Neural cell (in vitro differentiated cells): ENCODE results near the gene EFTUD2. TPM values are rescaled to one million over a fixed set of nuclear protein-coding genes. Genes with fewer than 3 reads are reported as not detected.

Experiments used
- H2AFZ ChIP-seq: fragments of 200-600, 300-800 bp; sonication (generic), shearing (Covaris generic); 2 replicates; pipeline ENCODE4 v1.6.0; 2014; ENCODE audit warnings: low read depth, mild to moderate bottlenecking, antibody characterized with exemption, low read length, moderate library complexity
- H3F3A ChIP-seq: fragments of 200-600 bp; shearing (Covaris generic); 2 replicates; pipeline ENCODE4 v1.6.1; 2016; ENCODE audit warnings: mild to moderate bottlenecking, moderate library complexity, mixed read lengths, antibody characterized with exemption, low read length; ENCODE audit not compliant: insufficient read depth, poor library complexity, severe bottlenecking
- H3K27ac ChIP-seq: fragments of 200-600, 300-800 bp; sonication (generic), shearing (Covaris generic); 2 replicates; pipeline ENCODE4 v1.5.1; 2014; ENCODE audit warnings: mild to moderate bottlenecking, low read length, moderate library complexity
- H3K27me3 ChIP-seq: fragments of 300-800, 200-600 bp; sonication (generic), shearing (Covaris generic); 2 replicates; pipeline ENCODE4 v1.6.0; 2014; ENCODE audit warnings: mild to moderate bottlenecking, low read depth, low read length, moderate library complexity; ENCODE audit not compliant: insufficient read depth
- H3K36me3 ChIP-seq: fragments of 300-800, 200-600 bp; sonication (generic), shearing (Covaris generic); 2 replicates; pipeline ENCODE4 v1.5.1; 2014; ENCODE audit warnings: mild to moderate bottlenecking, antibody characterized with exemption, low read length, moderate library complexity; ENCODE audit not compliant: insufficient read depth
- H3K4me2 ChIP-seq: fragments of 300-800, 200-600 bp; sonication (generic), shearing (Covaris generic); 2 replicates; pipeline ENCODE4 v1.6.0; 2014; ENCODE audit warnings: mild to moderate bottlenecking, low read length
- H3K4me3 ChIP-seq: fragments of 300-800, 200-600 bp; sonication (generic), shearing (Covaris generic); 2 replicates; pipeline ENCODE4 v1.5.1; 2014; ENCODE audit warnings: mild to moderate bottlenecking, low read length, moderate library complexity
- H3K79me2 ChIP-seq: fragments of 200-600 bp; shearing (Covaris generic); replicated peaks from 2 replicates; pipeline ENCODE4 v1.6.0; 2014; ENCODE audit warnings: mild to moderate bottlenecking, low read length, moderate library complexity; ENCODE audit not compliant: insufficient read depth
- H3K9ac ChIP-seq: fragments of 300-800, 200-600 bp; sonication (generic), shearing (Covaris generic); 2 replicates; pipeline ENCODE4 v1.6.1; 2016; ENCODE audit warnings: mild to moderate bottlenecking, low read length, mixed read lengths
- H3K9me2 ChIP-seq: fragments of 200-600 bp; shearing (Covaris generic); 2 replicates; pipeline ENCODE4 v1.6.1; 2016; ENCODE audit warnings: mild to moderate bottlenecking, low read length, mixed read lengths; ENCODE audit not compliant: insufficient read depth
- H3K9me3 ChIP-seq: fragments of 200-600, 300-800 bp; sonication (generic), shearing (Covaris generic); 2 replicates; pipeline ENCODE4 v1.6.1; 2016; ENCODE audit warnings: mild to moderate bottlenecking, mixed run types, low read length, moderate library complexity, mixed read lengths
- H4K20me1 ChIP-seq: fragments of 200-600 bp; shearing (Covaris generic); 2 replicates; pipeline ENCODE4 v1.6.1; 2016; ENCODE audit warnings: mild to moderate bottlenecking, mixed run types; ENCODE audit not compliant: insufficient read depth
- CTCF ChIP-seq: fragments of 450-650 bp; IDR thresholded peaks from 2 replicates; pipeline ENCODE4 v1.5.1; 2014; ENCODE audit warnings: antibody characterized with exemption, mild to moderate bottlenecking, moderate library complexity; ENCODE audit not compliant: poor library complexity, severe bottlenecking
- EP300 ChIP-seq: fragments of 450-650 bp; conservative IDR thresholded peaks from 2 replicates; pipeline ENCODE4 v1.6.1; 2014; ENCODE audit warnings: antibody characterized with exemption, mild to moderate bottlenecking, moderate library complexity; ENCODE audit not compliant: poor library complexity, severe bottlenecking
- EZH2 ChIP-seq: fragments of 200-600, 300-800 bp; shearing (Covaris generic), sonication (generic); IDR thresholded peaks from 2 replicates; pipeline ENCODE4 v1.6.1; 2014; ENCODE audit warnings: antibody characterized with exemption, low read length, borderline replicate concordance, mild to moderate bottlenecking; ENCODE audit not compliant: insufficient read depth, poor library complexity, severe bottlenecking
- MXI1 ChIP-seq: fragments of 450-650 bp; conservative IDR thresholded peaks from 2 replicates; pipeline ENCODE4 v1.6.1; 2014; ENCODE audit warnings: antibody characterized with exemption, mild to moderate bottlenecking; ENCODE audit not compliant: poor library complexity, severe bottlenecking
- POLR2AphosphoS5 ChIP-seq: IDR thresholded peaks from 2 replicates; pipeline ENCODE4 v1.6.1; 2012
- RAD21 ChIP-seq: fragments of 450-650 bp; conservative IDR thresholded peaks from 2 replicates; pipeline ENCODE4 v1.6.1; 2014; ENCODE audit warnings: antibody characterized with exemption, mild to moderate bottlenecking, moderate library complexity
- REST ChIP-seq: IDR thresholded peaks from 2 replicates; pipeline ENCODE4 v1.6.1; 2012; ENCODE audit warnings: borderline replicate concordance
- SMC3 ChIP-seq: fragments of 450-650 bp; conservative IDR thresholded peaks from 2 replicates; pipeline ENCODE4 v1.6.1; 2014; ENCODE audit warnings: antibody characterized with exemption, mild to moderate bottlenecking, moderate library complexity; ENCODE audit not compliant: poor library complexity
- TAF1 ChIP-seq: IDR thresholded peaks from 2 replicates; pipeline ENCODE4 v1.6.1; 2012; ENCODE audit warnings: low read depth
- polyA plus RNA-seq: library from polyadenylated mRNA; depleted of rRNA; stranded (reverse); fragments of >200 nt; gene quantifications from 2 replicates; pipeline ENCODE4 v1.2.3, GENCODE V29; 2014

The EFTUD2 gene
- polyA plus RNA-seq, 1 donor from 2014 or later = 69.4 TPM

- no peak for TF ChIP-seq EP300
- TF ChIP-seq MXI1 = no peak
- no peak for TF ChIP-seq POLR2AphosphoS5
- no peak for TF ChIP-seq SMC3
- TF ChIP-seq CTCF = no peak
- no peak for TF ChIP-seq RAD21
- TF ChIP-seq TAF1 = no peak
- no peak for TF ChIP-seq REST
- TF ChIP-seq EZH2 = no peak
- no peak overlapping the region for H3K4me2 ChIP-seq
- no peaks in the 10 kb centered on the region for H3K36me3 ChIP-seq
- H2AFZ ChIP-seq = no peak overlapping the region
- H3K27ac ChIP-seq = no peak overlapping the region
- H3K9me3 ChIP-seq = no peaks in the 10 kb centered on the region
- no peak overlapping the region for H3K4me3 ChIP-seq
- H3K27me3 ChIP-seq = peaks cover 24% of the 10 kb centered on the region
- H3K79me2 ChIP-seq = no peaks in the 10 kb centered on the region
- no peaks in the 10 kb centered on the region for H3K9me2 ChIP-seq
- no peaks in the 10 kb centered on the region for H3F3A ChIP-seq
- no peak overlapping the region for H3K9ac ChIP-seq
- H4K20me1 ChIP-seq = no peaks in the 10 kb centered on the region
These were observed 14.4 kb upstream of the EFTUD2 start for GRCh38 chr17:44913676-44914075.

GRCh38 chr17:44912763-44913544 is 13.7 kb upstream of the EFTUD2 start:
- H3F3A ChIP-seq = no peaks in the 10 kb centered on the region
- no peak overlapping the region for H3K9ac ChIP-seq
- no peak overlapping the region for H3K4me2 ChIP-seq
- no peak overlapping the region for H3K4me3 ChIP-seq
- H3K27ac ChIP-seq = no peak overlapping the region
- H3K9me2 ChIP-seq = no peaks in the 10 kb centered on the region
- no peaks in the 10 kb centered on the region for H4K20me1 ChIP-seq
- H3K27me3 ChIP-seq = peaks cover 24% of the 10 kb centered on the region
- H3K79me2 ChIP-seq = no peaks in the 10 kb centered on the region
- no peak for TF ChIP-seq EP300
- no peak for TF ChIP-seq POLR2AphosphoS5
- no peak for TF ChIP-seq TAF1
- no peak for TF ChIP-seq RAD21
- TF ChIP-seq EZH2 = no peak
- TF ChIP-seq MXI1 = no peak
- no peak for TF ChIP-seq SMC3
- H3K9me3 ChIP-seq = no peaks in the 10 kb centered on the region
- no peaks in the 10 kb centered on the region for H3K36me3 ChIP-seq
- no peak overlapping the region for H2AFZ ChIP-seq
